HTR-8/SVneo (cell line): ENCODE results near the gene LPIN3.
"Not testable (repeated sequence)": the region's sequence is repeated elsewhere in the genome, so short reads cannot be mapped to it uniquely, and the experiment has no call there.

Source experiments
- DNase-seq: peaks from one replicate; pipeline ENCODE4 v3.0.0; 2011; ENCODE audit warnings: low spot score, mixed read lengths; ENCODE audit not compliant: insufficient read length
- FAIRE-seq: peaks from 2 replicates; lab custom pipeline; 2011; peaks lifted over from hg19 to GRCh38; lab: Jason Lieb, UNC

The LPIN3 gene, protein sequence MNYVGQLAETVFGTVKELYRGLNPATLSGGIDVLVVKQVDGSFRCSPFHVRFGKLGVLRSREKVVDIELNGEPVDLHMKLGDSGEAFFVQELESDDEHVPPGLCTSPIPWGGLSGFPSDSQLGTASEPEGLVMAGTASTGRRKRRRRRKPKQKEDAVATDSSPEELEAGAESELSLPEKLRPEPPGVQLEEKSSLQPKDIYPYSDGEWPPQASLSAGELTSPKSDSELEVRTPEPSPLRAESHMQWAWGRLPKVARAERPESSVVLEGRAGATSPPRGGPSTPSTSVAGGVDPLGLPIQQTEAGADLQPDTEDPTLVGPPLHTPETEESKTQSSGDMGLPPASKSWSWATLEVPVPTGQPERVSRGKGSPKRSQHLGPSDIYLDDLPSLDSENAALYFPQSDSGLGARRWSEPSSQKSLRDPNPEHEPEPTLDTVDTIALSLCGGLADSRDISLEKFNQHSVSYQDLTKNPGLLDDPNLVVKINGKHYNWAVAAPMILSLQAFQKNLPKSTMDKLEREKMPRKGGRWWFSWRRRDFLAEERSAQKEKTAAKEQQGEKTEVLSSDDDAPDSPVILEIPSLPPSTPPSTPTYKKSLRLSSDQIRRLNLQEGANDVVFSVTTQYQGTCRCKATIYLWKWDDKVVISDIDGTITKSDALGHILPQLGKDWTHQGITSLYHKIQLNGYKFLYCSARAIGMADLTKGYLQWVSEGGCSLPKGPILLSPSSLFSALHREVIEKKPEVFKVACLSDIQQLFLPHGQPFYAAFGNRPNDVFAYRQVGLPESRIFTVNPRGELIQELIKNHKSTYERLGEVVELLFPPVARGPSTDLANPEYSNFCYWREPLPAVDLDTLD

GRCh38 chr20:41340327-41341055 lies at the start of gene LPIN3:
Gene LPIN3 (plus strand): TSS chr20:41340821. CDS start chr20:41345804, 4,983 bp downstream.
- FAIRE-seq (peak; percentile 99), DNase-seq (peak; percentile 97)

- DNase-seq (no peak), FAIRE-seq (peak; percentile 78)
Observed at GRCh38 chr20:41293269-41294037, 47.2 kb upstream of the LPIN3 start.

GRCh38 chr20:41299899-41300298 lies 40.7 kb upstream of the LPIN3 start:
- no peak for FAIRE-seq
- no peak for DNase-seq

DNA sequence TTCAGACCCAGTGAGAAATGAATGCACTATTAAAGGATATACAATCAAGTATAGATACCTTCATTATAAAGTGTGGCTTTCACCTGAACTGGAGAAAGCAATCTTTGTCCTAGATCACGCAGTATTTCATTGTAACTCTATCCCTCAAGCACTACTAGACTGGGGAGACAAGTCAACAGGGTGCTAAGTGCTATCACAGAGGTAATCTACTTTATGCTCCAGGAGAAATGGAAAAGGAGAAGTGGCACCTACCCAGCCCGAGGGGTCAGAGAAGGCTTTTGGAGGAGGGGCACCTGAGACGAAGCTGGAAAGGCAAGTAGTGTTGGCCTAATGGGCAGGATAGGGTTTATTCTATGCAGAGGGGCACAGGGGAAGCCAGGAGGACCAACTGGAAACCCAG lies 40.2 kb upstream of the LPIN3 start:
- no peak for FAIRE-seq
- DNase-seq, result no peak

DNA sequence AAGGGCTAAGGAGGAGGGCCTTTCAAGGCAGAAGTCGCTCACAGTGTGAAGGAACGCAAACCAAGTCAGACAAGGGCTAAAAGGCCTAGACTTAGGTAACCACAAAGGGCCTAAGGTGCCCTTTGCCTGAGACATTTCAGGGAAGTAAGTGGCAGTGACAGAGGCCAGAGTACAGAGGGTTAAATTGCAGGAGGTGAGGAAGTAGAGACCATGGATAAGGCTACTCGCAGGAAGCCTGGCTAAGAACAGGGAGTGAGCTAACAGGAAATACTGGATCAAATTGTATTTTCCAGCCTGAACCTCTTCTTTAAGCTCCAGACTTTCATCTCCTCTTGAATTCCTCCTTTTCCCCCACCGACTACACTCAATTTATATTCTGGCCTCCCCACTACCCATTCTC lies 39.7 kb upstream of the LPIN3 start:
- FAIRE-seq (no peak), DNase-seq (no peak)

DNA sequence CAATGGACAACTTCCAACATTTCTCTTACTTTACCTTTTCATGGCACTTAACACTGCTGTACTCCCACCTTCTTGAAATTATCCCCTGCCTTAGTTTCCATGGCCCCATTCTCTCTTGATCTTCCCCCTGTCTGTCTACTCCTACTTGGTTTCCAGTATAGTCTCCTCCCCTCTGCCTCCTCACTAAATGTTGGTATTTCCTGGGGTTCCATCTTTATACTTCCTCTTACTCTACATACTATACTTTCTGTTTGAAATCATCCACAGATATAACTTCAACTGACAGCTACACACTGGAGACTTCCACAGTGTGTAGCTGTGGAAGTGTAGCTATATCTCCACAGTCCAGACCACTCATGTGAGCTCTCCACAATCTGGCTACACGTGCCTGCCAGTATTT lies 36.6 kb upstream of the LPIN3 start:
- no peak for DNase-seq
- peak; percentile 4 for FAIRE-seq

GRCh38 chr20:41304424-41305079 lies 36.1 kb upstream of the LPIN3 start:
- DNase-seq, result no peak
- FAIRE-seq, result no peak

- FAIRE-seq (no peak), DNase-seq (no peak)
Observed at GRCh38 chr20:41306061-41306727, 34.4 kb upstream of the LPIN3 start.

DNA sequence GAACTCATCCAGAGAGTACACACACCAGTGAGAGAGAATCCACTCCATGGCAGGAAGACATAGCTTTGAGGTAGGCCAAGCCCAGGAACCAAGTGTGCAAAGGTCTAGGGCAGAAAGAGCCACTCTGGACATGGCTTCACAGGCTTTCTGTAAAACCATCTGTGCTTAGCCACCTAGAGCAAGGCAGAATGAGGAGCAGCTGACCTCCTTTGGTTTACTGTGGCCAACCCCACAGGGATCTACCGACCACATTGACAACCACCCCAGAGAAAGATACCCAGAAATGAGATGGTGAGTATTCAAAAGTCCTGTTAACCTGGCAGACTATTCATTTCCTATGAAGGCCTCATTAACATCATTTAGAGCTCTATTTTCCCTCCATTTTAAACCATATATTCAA lies 33.6 kb upstream of the LPIN3 start:
- FAIRE-seq (no peak), DNase-seq (no peak)

DNA sequence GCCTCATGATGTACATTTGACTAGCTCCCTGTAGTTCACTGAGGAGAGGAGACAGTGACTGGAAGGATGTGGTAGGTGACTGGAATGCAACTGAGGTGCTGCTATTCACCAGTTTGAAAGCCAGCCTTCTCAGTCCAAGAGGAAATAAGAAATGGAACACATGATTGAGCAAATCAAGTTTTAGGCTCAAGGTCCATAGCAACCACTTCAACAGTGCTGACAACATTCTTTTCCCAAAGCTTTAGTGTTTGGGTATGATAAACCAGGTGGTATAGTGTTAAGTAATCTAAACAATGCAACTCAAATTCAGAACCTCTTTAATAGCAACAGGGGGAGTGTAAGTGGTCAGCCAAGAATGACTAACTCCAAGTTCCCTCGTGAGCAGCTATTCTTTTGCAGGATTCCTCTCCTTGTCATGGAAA lies 32.3 kb upstream of the LPIN3 start:
- FAIRE-seq, result peak; percentile 4
- DNase-seq, result no peak

DNA sequence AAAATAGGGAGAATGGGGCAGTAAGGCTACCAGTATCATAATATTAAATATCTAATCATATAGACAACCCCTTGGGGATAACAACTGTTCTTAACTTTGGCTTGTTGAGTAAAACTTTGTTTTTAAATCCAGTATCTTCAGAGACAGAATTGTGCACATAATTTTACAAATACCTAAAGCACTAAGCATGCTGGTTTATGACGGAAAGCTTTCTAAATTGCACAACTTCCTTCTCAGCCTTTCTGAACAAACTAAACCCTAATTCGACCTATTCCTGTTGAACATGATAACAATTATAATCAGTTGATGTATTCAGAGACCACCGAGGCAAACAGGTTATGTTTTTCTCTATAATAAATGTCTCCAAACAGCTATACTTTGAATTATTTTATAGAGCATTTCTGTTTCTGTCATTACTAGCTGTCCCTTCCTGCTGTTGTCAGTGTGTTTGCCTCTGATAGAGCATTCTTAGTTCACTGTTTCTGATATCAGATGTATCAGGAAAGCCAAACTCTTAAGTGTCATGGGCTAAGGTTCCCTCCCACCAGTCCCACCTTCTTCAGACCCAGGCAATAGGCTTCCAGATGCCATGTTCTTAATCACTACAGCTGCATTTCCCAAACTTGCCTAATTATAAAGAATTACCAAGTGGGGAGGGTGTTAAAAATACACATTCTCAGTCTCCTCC lies 31.8 kb upstream of the LPIN3 start:
- FAIRE-seq (no peak), DNase-seq (no peak)

- no peak for DNase-seq
- FAIRE-seq, result peak; percentile 58
Observed at GRCh38 chr20:41309817-41310216, 30.8 kb upstream of the LPIN3 start.

DNA sequence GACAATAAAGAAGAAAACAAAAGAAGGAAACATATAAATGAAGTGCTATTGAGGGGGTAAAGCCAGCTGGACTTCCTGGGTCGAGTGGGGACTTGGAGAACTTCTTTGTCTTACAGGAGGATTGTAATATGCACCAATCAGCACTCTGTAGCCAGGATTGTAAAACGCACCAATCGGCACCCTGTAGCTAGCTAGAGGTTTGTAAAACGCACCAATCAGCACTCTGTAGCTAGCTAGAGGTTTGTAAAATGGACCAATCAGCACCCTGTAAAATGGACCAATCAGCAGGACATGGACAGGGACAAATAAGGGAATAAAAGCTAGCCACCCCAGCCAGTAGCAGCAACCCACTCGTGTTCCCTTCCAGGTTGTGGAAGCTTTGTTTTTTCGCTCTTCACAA lies 28.6 kb upstream of the LPIN3 start:
- not testable (repeated sequence) for FAIRE-seq, DNase-seq

DNA sequence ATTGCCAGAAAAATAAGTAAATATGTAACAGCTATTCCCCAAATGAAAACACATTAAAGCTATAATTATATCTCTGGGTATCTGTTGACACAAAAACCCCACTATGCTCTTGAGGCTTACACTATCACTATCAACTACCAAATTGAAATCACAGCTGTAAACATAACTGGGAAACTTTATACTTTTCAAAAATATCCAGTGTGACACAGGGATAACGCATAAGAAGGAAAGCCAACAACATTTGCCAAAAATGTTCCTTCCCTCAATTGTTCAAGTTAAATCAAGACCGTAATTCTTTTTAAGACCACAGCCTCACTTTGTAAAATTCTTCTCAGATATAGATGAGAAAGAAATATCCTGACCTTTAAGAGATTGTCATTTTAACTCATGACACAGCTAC lies 26.2 kb upstream of the LPIN3 start:
- DNase-seq (no peak), FAIRE-seq (no peak)

- FAIRE-seq, result peak; percentile 28
- DNase-seq, result no peak
Observed at GRCh38 chr20:41316051-41316450, 24.6 kb upstream of the LPIN3 start.

- peak; percentile 91 for DNase-seq
- FAIRE-seq, result peak; percentile 89
Observed at GRCh38 chr20:41316602-41317545, 23.7 kb upstream of the LPIN3 start.
